Inferior parietal cortex (tissue), 1 donor: ENCODE results near the gene DIP2C.
"Not testable (repeated sequence)": the region's sequence is repeated elsewhere in the genome, so short reads cannot be mapped to it uniquely, and the experiment has no call there.

ENCODE experiments used
- DNase-seq: peaks from one replicate; pipeline ENCODE4 v3.0.0-alpha.2; 2016; ENCODE audit errors: extremely low spot score

The DIP2C gene

DNA sequence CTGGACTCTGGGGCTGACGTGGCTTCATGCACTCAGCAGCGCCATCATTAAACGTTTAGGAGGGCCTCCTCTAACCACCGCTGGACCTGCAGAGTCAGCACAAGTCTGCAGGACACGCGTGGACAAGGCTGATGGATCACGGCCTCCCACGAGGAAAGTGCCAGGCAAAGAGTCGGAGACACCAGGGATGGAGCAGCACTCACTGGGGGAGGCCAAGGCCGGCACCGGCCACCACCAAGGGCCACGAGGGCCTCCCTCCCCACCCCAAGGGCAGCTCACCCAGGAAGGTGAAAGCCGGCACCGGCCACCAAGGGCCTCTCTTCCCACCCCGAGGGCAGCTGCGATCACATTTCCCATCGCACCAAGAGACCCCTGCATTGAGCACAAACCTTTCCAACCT, 91.5 kb downstream of the DIP2C start:
- DNase-seq, result no peak

DNA sequence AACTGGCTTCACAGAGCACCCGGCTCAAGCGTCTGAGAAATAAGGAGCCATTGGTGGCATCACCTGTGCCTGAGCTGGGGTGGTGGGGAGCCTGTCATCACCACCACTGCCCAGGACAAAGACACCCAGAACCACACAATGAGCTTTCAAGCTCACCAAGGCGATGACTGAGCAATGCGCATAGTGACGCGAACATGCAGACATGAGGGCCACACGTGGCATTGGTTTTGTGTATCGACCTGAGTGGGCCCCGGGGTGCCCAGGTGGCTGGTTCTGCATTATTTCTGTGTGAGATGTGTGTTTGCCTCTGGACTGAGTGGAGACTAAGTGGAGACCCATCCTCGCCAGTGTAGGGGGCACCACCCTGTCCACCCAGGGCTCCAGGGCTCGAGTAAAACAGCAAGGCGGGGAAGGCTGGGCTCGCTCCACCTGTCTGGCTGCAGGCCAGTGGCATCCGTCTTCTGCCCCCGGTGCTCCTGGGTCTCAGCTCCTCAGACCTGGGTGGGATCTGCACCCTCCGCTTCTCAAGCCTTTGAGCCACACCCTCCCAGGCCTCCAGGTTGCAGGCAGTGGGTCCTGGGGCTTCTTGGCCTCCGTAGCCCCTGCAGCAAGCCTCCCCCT, 92.6 kb downstream of the DIP2C start:
- no peak for DNase-seq

DNA sequence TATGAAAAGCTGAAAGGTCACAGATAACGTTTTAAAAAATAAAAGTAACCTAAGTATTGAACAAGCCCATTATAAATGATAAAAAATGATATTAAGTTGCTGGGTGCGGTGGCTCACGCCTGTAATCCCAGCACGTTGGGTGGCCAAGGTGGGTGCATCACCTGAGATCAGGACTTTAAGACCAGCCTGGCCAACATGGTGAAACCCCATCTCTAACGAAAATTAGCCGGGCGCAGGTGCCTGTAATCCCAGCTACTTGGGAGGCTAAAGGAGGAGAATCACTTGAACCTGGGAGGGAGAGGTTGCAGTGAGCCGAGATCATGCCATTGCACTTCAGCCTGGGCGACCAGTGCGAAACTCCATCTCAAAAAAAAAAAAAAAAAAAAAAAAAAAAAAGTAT, 93.3 kb downstream of the DIP2C start:
- not testable (repeated sequence) for DNase-seq

DNA sequence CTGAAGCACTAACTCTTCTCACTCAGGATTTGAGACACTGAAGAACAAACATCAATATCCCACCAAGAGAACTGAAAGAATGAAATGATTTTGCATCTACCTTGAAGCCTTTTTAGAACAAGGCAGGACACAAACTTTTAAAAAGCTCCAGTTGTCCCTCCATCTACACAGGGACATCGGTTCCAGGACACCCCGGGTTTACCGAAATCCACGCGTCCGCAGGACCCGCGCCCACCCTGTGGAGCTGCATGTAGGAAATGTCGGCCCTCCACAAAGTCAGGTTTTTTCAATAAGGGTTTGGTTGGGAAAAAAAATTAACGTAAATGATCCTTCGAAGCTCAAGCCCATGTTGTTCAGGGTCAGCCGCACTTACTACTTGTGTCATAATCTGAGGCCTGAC, 94.0 kb downstream of the DIP2C start:
- no peak for DNase-seq

DNA sequence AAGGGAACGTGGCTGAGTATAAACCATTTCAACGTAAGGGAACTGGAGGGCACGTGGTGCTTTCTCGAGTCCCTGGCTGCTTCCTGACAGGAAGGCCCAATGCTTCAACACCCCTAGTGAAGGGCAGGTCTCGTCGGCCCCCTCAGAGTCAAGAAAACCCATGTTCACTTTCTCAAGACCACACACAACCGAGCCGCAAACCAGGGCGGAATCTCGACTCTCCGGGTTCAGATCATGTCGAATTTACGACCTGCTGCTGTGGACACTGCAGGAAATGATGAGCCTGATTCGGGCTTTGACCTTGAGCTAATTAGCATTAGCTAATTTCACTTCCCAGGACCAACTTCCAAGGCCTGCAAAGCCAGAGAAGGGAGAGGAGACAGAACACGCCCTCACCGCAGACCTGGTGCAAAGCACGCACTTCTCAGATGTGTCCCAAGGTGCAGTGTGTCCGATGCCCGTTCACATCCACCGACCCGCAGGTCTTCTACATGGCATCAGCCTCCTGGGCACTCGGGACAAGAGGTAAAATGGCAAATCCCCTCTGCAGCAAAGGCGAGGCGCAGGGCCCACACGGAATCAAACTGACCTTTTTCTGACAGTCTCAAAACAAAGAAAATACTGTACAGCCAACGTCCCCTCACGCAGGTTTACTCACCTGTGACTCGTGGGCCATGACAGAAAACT, 94.7 kb downstream of the DIP2C start:
- DNase-seq, result no peak

DNA sequence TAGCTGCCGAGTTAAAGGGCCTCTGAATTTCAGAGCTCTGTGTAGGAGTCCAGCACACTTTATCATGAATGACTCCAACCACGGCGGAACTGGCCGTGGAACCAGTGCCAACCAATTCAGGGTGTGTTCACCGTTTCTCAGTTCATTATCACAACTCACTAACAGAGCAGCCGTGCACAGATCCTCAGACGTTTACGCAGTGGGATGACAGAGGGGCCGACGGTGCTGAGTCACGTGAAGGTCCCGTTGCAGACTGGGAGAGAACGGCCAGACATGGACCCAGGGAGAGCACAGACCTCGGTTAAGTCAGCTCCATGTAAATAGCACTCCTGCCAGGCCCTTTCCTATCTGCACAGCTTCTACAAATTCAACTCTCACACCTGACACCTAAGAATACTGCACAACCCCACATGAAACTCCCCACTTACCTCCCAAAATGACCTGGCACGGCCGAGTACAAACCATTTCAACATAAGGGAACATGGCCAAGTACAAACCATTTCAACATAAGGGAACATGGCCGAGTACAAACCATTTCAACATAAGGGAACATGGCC, 95.5 kb downstream of the DIP2C start:
- DNase-seq, result no peak

DNA sequence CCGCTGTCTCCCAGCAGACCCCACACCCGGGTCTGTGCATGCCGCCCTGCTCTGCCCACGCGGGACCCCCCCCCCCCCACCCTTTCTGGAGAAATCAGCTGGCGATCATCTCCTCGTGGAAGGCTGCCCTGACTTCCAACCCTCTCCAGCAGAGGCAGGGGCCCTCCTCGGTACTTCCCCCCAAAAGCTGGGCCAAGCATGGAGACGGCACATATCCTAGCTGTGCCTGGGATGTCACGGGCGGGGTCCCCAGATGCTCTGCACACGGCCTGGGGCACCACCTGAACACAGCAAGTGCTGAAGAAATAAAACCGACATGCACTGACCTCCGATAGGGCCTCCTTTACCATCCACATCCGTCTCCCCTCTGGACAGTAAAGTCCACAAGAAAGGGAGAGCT, 96.0 kb downstream of the DIP2C start:
- DNase-seq, result no peak

DNA sequence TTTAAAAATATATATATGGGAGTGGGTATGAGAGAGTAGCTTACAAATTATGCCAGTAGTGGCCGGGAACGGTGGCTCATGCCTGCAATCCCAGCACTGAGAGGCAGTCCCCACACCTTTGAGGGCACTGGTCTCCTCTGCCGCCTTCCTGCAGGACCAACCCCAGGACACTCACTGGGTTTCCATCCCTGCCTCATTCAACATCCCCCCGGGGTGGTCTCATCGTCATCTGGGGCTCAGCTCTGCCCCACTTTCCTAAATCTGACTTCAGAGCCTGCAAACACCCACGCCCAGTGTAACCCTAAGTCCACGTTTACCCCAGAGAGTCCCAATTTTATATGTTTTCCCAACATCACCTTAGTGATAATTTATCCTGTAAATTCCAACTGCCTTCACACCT, 96.5 kb downstream of the DIP2C start:
- no peak for DNase-seq

DNA sequence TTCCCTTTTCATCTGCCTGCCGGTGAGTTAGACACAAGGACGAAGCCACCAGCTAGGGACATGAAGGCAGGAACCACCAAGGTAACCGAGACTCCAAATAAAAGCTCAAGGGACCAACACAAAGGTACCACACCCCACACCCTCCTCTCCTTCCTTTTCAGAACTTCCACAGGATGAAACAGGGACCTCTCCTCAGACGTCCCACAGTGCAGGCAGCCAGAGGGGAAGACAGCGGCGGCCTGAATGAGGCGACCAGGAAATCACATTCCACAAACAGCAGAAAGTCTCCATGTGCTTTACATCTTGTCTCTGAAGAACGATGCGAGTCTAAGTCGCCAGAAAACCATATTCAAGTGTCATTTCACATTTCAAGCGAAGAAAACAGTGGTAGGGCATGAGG, 97.8 kb downstream of the DIP2C start:
- DNase-seq, result no peak

DNA sequence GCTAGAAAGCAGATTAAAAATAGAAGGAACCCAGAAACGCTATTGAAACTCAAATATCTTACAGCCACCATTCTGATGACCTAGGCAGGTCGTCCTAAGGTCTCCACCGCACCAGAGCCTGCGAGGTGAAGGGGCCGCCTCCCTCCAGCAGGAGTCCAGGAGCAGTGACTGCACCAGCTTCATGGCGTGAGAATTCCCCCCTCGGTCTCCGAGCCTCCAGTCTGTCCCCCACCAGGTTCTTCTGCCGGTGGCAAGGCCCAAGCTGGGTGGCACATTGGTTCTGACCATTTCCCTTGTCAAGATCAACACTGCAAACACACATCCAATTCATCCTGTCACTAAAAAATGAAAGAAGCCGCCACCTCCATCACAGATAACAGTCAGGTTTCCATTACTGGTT, 98.7 kb downstream of the DIP2C start:
- DNase-seq, result no peak

DNA sequence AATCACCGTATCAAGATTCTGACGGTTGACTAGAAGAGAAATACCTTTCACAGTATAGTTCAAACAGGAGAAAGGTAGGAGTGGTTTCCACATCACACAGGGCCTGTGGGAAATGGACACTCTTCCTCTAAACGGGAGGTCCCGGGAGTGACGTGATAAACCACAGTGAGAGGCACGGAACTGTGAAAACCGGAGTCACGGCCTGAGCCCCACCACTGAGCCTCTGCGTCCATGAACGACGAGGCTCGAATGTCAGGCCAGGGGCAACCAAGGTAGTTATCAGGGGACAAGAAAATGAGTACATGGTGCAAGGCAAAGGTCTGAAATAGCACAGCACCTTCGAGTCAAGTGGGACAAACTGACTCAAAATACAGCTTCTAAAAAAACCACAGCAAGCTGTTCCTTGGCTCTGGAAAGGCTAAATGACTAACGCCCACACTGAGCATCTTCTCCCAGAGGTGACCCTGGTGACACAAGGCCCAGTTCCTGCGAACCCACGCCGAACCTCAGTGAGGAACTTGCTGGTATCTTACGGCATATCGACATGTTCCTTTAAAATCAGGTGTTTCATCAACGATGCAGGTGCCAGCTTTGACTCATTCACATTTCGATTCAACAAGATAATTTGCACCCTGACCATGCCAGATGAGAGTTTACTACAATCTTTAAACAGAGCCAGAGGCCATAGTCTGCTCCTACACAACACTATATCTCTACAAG, 99.3 kb downstream of the DIP2C start:
- no peak for DNase-seq

DNA sequence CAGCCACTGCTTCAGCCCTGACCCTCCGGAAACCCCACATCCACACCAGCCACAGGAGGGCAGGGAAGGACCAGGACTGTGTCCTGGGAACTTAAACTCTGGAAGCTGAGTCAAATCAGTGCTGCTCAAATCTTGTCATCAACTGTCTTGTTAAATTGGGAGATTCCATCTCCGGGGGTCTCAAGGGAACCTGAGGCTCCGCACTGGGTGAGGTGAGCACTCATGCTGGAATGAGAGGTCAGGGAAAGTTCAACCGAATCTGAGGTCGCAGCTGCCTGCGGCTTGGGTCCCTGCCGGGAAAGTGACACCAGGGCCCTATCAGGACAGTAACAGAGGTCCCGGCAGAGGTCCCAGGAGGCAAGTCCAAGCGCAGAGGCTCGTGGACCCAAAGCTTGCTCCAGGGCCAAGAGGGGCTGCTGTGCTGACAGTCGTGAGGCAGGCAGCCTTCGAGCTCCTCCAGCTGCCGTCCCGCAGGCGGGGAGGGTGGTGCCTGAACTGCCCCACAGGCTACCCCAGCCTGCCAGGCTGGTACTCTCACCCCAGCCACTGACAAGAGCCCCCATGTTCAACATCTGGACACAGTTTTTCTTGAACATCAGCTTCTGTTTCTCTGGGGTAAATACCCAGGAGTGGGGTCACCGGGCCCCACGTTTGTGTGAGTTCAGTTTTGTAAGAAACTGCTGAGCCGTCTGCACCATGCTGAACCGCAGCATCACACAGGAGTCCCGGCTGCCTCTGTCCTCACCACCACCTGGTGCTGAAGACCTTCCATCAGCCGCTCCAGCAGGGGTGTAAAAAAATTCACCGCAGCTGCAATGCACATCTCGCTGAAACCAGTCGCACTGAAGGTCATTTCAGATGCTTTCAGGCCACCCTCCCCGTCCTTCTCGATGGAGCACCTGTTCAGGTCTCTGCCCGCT, 101.0 kb downstream of the DIP2C start:
- DNase-seq, result no peak

DNA sequence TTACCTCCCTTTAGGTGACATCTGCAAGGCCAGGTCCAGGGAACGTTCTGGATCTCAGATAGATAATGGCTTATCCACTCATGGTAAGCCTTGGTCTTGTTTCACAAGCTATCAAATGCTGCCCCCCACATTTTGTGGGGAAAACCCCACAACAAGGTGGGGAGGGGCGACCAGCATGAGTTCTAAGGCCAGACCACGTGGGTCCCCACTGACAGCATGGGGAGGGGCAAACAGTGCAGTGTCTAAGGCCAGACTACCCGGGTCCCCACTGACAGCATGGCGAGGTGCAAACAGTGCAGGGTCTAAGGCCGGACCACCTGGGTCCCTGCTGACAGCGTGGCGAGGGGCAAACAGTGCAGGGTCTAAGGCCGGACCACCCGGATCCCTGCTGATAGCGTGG, 102.8 kb downstream of the DIP2C start:
- no peak for DNase-seq

DNA sequence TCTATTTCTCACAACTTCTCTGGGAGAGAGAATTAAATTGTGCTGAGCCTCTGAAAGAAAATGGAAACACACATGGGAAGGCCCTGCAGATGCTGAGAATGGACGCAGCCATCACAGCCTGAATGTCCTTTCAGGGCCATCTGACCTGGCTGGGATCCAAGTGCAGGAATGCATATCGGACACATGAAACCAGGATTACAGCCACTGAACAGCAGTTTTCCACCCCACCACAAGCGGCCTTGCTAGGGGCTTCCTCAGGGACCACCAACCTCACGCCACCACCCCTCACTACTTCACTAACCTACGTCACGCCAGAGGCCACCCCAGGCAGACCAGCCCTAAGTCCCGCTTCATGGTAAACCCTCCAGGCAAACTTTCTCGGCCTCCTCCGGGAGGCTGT, 103.3 kb downstream of the DIP2C start:
- no peak for DNase-seq

DNA sequence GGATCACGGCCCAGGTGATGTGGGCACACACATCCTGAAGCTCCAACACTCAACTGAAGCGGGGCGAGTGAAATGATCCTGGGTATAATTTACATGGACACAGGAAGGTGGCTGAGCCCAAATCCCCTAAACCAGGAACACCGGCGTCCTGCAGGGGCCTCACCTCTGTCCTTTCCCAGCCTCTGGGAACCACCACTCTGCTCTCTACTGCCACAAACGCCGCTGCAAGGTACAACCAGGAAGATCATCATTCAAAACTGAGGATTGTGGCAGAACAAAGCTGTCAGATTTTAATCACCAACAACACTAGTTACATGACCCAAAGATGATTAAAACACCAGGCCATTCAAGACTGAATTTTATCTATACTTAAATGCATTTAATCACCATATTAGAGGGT, 104.0 kb downstream of the DIP2C start:
- no peak for DNase-seq

DNA sequence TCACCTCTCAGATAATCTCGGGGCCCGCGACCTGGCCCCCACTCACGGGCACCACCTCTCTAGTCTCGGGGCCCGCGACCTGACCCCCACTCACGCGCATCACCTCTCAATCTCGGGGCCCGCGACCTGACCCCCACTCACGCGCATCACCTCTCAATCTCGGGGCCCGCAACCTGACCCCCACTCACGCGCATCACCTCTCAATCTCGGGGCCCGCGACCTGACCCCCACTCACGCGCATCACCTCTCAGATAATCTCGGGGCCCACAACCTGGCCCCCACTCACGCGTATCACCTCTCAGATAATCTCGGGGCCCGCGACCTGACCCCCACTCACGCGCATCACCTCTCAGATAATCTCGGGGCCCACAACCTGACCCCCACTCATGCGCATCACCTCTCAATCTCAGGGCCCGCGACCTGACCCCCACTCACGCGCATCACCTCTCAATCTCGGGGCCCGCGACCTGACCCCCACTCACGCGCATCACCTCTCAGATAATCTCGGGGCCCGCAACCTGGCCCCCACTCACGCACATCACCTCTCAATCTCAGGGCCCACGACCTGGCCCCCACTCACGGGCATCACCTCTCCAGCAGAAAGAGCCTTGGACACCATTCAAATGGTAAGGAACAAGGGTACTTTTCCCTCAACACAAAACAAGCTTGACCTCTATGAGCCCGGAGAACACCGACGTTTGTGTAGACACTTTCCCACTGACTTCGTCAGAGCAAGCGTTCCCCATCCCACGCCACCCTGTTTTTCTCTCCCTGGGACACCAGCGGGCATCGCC, 104.8 kb downstream of the DIP2C start:
- DNase-seq, result not testable (repeated sequence)

DNA sequence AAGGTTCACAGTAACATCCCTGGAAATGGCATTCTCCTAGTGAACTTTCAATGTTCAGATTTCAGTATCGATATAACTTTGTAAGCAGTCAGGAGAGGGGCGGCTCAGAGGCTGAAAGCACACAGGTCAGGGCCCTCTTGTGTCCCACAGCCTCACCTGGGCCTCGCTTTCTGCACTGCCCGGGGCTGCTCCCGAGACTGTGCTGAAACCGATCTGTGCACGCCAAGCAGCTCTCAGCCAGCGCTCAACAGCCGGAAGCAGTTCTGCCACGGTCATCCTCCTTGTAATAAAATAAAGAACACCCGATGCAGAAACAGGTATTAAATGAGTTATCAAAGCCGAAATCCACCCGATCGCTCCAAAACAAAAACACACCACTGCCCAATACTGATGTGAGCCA, 106.0 kb downstream of the DIP2C start:
- DNase-seq, result no peak

DNA sequence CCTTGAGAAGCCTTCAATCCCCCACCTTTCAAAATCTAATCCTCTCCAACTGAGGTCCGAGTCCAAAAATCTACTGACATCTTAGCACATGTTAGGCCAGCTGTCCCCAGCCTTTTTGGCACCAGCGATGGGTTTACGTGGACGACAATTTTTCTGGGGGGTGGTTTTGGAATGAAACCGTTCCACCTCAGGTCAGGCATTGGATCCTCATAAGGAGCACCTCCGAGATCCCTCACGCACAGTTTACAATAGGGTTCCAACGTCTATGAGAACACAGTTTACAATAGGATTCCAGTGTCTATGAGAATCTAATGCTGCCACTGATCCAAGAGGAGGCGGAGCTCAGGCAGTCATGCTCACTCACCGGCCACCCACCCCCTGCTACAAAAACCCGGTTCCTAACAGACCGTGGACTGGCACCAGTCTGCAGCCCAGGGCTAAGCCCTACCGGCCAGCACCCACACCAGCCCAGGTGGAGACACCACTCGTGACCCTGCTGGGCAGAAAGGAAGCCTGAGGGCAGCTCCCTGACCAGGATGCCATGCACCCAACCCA, 107.6 kb downstream of the DIP2C start:
- no peak for DNase-seq

DNA sequence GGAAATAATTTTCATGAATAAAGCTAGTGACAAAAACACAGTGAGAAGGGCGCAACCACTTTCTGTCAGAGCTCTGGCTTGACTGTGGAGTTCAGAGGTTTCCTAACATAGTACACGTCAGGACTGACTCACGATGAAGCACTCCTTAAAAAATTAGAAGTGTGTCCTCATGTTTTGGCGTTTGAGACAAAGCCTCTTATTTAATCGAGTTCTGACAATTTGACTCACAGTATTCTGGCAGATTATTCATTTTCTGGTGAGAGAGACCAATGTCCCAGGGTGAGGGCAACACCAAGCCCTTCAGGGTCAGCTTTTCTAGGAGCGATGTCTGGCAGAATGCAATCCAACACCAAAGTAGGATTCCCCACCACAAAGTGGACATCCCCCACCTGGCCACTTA, 108.7 kb downstream of the DIP2C start:
- DNase-seq, result no peak

DNA sequence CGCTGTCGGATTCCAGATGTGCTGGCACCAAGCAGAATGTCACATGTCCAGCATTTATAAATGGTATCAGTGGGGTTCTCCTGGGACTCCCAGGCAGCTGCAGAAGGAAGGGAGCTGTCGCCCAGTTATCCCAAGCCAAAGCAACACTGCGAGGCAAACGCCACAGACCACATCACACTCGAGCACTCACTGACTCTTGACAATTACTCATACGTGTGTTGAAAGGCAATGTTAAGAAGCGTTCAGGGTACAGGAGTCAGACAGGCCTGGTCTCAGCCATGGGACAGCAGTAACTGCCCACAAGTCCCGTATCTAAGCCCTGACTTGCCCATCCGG, 113.4 kb downstream of the DIP2C start:
- DNase-seq, result no peak
